ENCODE measurements around the gene C6orf136. TPM values are rescaled to one million over a fixed set of nuclear protein-coding genes. Genes with fewer than 3 reads are reported as not detected.

C6orf136 gene
- total and polyA plus RNA-seq, 9 of the 15 experiments (the other 6 are each of a cell fraction or from before 2014, with no cell fraction given): 14.1 to 63.1 (median 18.4) TPM

DNA sequence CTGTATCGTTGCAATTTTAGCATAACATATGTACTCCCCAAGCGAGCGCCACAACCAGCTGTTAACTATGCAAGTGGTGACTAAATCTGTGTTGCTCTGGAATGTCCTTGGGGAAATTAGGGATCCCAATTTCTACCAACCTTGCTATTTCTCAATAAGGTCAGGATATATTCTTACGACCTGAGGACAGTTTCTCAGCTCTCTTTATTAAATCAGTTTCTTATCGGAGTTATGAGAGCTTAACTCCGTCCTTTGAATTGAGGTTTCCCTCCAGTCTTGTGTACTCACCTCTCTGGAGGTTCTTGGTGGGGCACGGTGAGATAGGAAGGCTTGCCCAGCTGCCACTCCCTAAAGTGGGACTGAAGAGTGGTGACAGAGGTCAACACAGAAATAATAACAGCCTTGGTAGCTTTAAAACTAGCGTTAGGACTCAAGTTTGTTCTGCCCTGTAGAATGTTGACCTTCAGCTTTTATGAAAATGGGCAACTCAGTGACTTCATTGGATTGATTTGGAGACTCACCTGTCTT, 28.6 kb upstream of the C6orf136 start (continued):
- TF ChIP-seq ZBTB11 (CRISPR knock-in tag; IDR thresholded peaks at IDR 0.05): no peak
- 0 out of 2 replicates have a peak, but pooled peaks have one; percentile 21 for TF ChIP-seq HNRNPUL1 (IDR thresholded peaks at IDR 0.05; ENCODE audit: low read length)
- TF ChIP-seq GABPB2 (CRISPR knock-in tag; conservative IDR thresholded peaks at IDR 0.05): no peak
- TF ChIP-seq, protein P1, sequence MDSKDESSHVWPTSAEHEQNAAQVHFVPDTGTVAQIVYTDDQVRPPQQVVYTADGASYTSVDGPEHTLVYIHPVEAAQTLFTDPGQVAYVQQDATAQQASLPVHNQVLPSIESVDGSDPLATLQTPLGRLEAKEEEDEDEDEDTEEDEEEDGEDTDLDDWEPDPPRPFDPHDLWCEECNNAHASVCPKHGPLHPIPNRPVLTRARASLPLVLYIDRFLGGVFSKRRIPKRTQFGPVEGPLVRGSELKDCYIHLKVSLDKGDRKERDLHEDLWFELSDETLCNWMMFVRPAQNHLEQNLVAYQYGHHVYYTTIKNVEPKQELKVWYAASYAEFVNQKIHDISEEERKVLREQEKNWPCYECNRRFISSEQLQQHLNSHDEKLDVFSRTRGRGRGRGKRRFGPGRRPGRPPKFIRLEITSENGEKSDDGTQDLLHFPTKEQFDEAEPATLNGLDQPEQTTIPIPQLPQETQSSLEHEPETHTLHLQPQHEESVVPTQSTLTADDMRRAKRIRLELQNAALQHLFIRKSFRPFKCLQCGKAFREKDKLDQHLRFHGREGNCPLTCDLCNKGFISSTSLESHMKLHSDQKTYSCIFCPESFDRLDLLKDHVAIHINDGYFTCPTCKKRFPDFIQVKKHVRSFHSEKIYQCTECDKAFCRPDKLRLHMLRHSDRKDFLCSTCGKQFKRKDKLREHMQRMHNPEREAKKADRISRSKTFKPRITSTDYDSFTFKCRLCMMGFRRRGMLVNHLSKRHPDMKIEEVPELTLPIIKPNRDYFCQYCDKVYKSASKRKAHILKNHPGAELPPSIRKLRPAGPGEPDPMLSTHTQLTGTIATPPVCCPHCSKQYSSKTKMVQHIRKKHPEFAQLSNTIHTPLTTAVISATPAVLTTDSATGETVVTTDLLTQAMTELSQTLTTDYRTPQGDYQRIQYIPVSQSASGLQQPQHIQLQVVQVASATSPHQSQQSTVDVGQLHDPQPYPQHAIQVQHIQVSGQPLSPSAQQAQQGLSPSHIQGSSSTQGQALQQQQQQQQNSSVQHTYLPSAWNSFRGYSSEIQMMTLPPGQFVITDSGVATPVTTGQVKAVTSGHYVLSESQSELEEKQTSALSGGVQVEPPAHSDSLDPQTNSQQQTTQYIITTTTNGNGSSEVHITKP (IDR thresholded peaks at IDR 0.05; ENCODE audit: partially characterized antibody): no peak
- TF ChIP-seq, protein P2, sequence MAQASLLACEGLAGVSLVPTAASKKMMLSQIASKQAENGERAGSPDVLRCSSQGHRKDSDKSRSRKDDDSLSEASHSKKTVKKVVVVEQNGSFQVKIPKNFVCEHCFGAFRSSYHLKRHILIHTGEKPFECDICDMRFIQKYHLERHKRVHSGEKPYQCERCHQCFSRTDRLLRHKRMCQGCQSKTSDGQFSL (CRISPR knock-in tag; IDR thresholded peaks at IDR 0.05): no peak
- TF ChIP-seq, protein P2 (tag; IDR thresholded peaks at IDR 0.05): 0 out of 4 replicates have a peak, but pooled peaks of 1 of the 2 experiments have one; percentile 7
- TF ChIP-seq, protein P3, sequence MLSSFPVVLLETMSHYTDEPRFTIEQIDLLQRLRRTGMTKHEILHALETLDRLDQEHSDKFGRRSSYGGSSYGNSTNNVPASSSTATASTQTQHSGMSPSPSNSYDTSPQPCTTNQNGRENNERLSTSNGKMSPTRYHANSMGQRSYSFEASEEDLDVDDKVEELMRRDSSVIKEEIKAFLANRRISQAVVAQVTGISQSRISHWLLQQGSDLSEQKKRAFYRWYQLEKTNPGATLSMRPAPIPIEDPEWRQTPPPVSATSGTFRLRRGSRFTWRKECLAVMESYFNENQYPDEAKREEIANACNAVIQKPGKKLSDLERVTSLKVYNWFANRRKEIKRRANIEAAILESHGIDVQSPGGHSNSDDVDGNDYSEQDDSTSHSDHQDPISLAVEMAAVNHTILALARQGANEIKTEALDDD (IDR thresholded peaks at IDR 0.05): peak; percentile 62; the same call in 1 of the 2 replicates
- TF ChIP-seq ATF6 (CRISPR knock-in tag; IDR thresholded peaks at IDR 0.05): no peak
- TF ChIP-seq RFX7 (CRISPR knock-in tag; IDR thresholded peaks at IDR 0.05): no peak

Measured in K562 (cell line).